DMS79 treated with DMSO at 0.1 percent for 48 hours (cell line): ENCODE measurements around the gene CHST15.
"Not testable (repeated sequence)": the region's sequence is repeated elsewhere in the genome, so short reads cannot be mapped to it uniquely, and the experiment has no call there.

Source experiments
- DNase-seq: peaks from one replicate; lab custom pipeline; 2025; lab: John Stamatoyannopoulos, UW

Gene CHST15

GRCh38 chr10:124043310-124044142 is 49.9 kb downstream of the CHST15 start:
- no peak for DNase-seq

- no peak for DNase-seq
These were observed 50.6 kb downstream of the CHST15 start for GRCh38 chr10:124042656-124043309.

DNA sequence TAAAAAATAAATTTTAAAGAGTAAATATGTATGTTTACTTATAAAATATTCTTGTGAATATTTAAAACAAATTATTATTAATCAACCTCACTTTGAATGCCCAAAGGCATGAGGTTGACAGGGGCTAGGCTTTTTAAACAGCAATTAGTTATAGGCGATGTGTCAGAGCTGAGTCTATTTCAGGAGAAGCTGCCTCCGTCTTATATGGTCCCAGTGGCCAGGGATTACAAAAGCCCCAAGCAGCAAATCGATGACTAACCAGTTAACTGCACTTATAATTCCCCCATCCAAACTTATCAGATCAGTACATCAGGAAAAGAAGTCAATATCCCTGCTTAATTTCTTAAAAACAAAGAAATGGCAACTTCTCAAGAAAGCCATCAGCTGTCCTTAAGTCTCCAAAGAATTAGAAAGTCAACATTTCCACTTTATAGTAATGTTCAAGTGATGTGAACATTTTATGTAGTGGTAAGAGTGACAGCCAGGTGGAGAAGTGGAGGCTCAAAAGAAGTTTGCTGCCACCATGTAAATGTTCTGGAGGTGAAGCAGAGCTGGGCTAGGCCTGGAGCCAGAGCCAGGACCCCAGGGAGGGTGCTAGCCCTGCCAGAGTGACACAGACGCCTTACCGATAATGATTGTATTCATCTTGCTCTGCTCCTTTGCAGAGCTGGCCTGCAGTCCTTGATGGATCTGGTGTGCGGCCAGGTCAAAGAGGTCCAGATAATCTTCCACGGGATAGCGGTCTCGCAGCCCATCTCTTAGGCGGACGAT is 51.5 kb downstream of the CHST15 start:
- no peak for DNase-seq

DNA sequence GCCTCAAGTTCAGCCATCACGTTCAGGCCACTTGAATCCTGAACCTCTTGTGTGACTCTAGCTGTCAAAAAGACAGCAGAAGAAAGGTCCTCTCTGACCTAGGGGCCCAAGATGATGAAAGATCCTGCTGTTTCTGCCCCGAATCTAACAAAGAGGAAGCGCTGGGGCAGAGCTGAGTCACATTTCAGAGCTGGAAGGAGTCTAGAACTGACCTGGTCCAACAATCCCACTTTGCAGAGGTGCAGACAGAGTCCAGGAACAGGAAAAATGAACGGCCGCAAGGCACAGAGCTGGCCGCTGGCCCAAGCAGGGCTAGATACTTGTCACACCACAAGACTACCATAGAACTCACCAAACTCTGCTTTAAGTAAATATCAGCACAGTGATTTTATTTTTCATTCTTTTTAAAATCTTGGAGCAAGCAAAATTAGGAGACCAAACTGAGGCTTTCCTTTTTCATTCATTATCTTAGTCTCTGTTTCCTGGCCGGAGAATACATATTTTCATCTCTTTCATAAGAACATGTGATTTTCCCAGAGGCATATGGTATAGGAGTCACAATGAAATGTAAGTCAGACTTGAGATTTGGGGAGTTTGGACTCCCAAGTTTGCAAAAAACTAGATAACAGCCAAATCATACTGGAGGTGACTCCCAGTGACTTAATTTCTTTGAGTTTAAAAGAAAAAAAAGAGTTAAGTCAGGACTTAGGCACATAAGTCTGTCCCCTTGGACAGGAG is 52.8 kb downstream of the CHST15 start:
- DNase-seq, result no peak

DNA sequence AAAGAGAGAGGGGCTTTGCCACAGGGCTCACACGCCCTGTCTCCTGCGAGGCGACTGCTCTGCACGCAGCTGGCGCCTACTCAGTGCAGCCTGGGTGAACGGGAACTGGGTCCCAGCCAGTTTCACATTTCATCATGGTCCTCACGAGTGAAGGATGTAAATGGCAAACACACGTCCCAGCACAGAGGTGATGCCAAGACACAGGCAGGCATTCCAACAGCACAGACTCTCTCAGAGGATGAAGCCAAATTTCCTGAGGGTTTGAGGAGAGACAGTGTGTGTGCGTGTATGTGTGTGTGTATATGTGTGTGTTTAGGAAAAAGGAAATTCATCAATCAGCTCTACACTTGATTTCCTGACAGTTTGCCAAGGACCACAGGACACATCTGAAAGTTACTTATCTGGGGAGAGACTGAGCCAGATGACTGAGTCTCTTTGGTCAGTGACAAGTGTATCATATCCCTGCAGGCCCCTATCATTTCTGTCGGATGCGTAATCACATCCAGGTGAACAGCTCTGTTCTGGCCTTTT is 53.9 kb downstream of the CHST15 start:
- DNase-seq, result no peak

GRCh38 chr10:124037784-124038183 is 55.6 kb downstream of the CHST15 start:
- no peak for DNase-seq

GRCh38 chr10:124037286-124037685 is 56.1 kb downstream of the CHST15 start:
- DNase-seq, result no peak

DNA sequence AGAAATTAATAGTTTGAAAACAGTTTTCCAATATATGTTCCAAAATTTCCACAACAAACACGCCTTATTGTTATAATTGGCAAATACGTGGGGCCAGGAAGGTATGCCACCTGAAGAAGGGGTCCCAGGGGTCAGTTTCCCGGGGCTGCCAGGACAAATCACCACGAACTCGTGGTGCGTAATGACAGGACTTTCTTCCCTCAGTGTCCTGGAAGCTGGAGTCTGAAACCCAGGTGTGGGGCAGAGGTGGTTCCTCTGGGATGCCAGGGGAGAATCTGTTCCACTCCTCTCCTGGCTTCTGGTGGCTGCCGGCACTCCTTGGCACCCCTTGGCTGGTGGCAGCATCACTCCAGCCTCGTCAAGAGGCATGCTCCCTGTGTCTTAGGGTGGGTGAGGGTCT is 56.7 kb downstream of the CHST15 start:
- DNase-seq, result no peak

DNA sequence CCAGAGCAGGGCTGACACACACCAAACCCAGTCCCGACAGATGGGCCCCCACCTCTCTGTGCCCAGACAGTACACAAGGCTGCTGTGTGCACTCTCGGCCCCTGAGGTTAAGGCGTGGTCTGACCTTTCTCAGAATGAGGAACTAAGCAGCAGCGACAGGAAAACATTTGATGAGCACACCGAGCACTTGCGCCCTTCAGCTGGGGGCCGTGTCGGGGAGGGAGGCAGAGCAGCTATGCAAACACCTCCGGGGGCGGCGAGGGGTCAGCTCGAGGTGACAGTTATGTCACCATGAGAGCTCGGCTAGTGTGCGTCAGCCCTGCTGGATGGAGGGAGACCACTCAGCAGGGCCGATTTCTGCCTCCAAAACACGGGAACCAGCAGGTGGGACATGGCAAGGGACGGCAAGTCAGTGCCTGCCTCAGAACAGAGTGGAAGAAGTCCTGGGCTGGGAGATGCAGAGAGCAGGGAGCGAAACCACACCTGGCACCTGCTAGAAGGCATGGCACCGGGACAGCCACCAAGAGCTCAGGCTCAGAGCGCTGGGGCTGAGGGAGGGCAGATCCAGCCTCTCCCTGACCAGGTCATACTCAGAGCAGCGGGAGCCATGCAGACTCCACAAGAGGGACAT is 57.4 kb downstream of the CHST15 start:
- DNase-seq, result no peak

- no peak for DNase-seq
These were observed 58.0 kb downstream of the CHST15 start for GRCh38 chr10:124035306-124035927.

- DNase-seq, result not testable (repeated sequence)
These were observed 58.7 kb downstream of the CHST15 start for GRCh38 chr10:124034576-124035305.

- no peak for DNase-seq
These were observed 59.5 kb downstream of the CHST15 start for GRCh38 chr10:124033887-124034218.

DNA sequence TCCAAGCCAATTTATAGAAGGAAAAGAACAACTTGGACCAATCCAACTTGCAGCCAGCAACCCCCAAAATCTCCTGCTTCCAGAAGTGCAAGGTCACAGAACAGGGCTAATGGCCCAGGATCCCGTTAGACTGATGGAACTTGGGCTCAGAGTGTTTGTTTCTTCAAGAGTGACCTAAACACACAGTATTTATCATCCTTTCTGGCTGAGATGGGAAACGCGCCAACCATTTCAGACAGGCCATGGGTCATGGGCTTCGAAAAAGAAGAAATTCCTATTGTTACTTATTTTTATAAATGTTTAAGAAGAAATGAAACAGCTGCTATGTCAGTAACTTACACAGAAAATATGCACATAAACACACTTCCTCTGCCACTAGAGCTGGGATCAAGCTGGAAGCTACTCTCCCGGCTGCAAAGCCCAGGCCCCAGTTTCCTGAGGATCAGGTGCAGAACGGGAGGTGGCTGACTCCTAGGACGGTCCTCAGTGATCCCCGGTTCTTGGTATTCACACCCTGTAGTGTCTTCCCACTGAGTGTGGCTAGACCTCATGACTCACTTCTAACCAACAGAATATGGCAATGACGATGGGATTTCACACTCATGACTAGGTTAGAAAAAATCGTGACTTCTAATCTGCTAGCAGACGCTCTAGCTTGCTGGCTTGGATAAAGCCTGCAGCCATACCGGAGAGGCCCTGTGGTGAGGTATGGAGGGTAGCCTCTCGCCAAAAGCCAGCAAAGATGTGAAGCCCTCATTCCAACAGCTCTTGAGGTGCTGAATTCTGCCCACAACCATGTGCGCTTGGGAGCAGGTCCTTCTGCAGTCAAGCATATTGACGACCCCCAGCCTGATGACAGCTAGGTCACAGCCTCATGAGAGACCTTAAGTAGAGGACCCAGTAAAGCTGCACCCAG is 60.2 kb downstream of the CHST15 start:
- no peak for DNase-seq

GRCh38 chr10:124032087-124032935 is 61.1 kb downstream of the CHST15 start:
- no peak for DNase-seq

DNA sequence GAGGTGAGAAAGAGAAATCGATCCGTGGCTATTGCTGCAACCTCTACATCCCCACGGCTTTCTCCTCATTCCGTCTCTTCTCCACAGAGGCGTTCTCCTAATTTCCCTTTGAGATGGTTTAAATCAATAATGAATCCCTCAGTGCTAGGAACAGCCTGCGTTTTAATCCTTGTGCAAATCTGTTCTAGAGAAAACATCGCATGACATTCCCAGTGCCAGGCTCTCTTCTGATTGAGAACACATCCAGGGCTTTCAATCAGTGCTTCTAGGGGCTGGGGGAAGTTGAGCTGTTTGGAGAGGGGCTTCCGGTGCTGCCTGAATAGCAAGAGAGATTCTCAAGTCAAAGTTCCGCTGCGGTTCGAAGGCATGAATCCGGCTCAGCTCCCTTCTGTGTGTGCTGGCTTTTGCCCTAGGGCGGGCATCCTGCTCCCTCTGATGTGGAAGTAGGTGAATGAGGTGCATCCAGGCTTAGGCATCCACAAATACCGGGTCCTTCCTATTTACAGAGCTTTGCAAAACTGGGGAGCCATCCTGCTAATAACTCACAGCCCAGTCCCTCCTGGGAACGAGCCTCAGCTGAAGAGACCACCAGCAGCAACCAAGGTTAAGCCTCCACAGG is 62.8 kb downstream of the CHST15 start:
- no peak for DNase-seq

DNA sequence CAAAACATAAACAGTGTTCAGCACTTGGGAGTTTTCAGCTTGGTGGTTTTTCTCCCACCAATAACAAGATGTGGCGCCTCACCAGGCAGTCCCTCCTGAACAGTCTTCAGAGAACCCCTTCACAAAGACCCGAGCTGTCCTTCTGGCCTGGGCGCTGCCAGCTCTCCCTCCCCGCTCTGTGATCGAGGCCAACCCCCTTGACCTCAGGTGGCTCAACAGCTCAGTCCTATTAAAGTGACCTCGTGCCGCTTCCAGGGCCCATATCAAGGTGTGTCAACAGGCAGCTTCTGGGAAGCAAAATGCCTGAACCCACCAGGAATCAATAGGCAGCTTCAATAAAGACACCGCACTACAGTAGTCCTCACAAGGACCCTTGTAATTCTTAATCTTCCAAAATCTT is 63.3 kb downstream of the CHST15 start:
- no peak for DNase-seq

GRCh38 chr10:124029559-124029958 is 63.8 kb downstream of the CHST15 start:
- DNase-seq, result no peak
